ENCODE data around the gene RASA3. TPM values are rescaled to one million over a fixed set of nuclear protein-coding genes. Genes with fewer than 3 reads are reported as not detected.

Gene RASA3
- total RNA-seq, 1 experiment from 2014 or later = 18.6 TPM

DNA sequence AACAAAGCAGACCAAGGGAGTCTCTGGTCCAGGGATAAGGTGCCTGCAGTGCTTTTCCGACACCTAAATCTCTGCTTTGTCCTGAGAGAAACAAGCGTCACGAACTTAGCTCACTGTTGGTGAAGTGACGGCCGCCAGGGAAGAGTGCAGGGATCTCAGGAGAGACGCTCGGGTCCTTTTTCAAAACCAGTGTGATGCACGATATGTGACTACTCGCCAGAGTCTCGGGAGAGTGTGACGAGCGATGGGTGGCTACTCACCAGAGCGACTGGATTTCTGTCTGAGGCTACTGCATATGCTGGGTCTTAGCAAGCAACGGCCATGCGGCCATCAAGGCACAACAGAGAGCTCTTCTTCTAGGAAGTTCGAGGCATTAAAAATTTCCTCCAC, 30.1 kb upstream of the RASA3 start:
- H3K4me2 ChIP-seq (ENCODE audit: low read length) = no peak overlapping the region
- no peak overlapping the region for H2AFZ ChIP-seq (ENCODE audit: low read depth, low read length, poor library complexity, severe bottlenecking)
- no peaks in the 10 kb centered on the region for H3K36me3 ChIP-seq (ENCODE audit: control insufficient read depth in 1 of 2, insufficient read depth in 2 of 2, low read length in 2 of 2)
- no peaks in the 10 kb centered on the region for H3K9me2 ChIP-seq (ENCODE audit: insufficient read depth)
- peaks cover 18% of the 10 kb centered on the region; the same call in 1 of the 2 replicates for H3K27me3 ChIP-seq (ENCODE audit: insufficient read depth, low read length)
- TF ChIP-seq SIN3A (IDR thresholded peaks at IDR 0.05; ENCODE audit: low read depth) = no peak
- no peaks in the 10 kb centered on the region for H3K4me1 ChIP-seq (ENCODE audit: control insufficient read depth in 1 of 2, insufficient read depth in 2 of 2, low read length in 2 of 2)
- intact Hi-C loops (cut with micrococcal nuclease) = no loop called here
- ATAC-seq (no peak), DNase-seq (ENCODE audit: low read depth, low spot score) (no peak)
- H3K9me3 ChIP-seq (ENCODE audit: control insufficient read depth in 1 of 2, insufficient read depth in 1 of 2, low read depth in 1 of 2, low read length in 2 of 2) = no peaks in the 10 kb centered on the region
- RAD21 ChIA-PET (ENCODE audit: low non-redundant PET in 1 of 2, low total read pairs in 2 of 2, uncharacterized antibody in 2 of 2, unreplicated experiment in 2 of 2) = no interaction called here
- CTCF ChIA-PET = interaction anchor here (1.4 kb wide), 1 partner anchor 11 kb away, joined by 3 read pairs; no protein-coding TSS in a partner anchor
- H3K79me2 ChIP-seq (ENCODE audit: insufficient read depth, low read length) = no peaks in the 10 kb centered on the region
- H4K20me1 ChIP-seq (ENCODE audit: insufficient read depth) = no peaks in the 10 kb centered on the region
- POLR2A ChIA-PET = no interaction called here
- H3K4me3 ChIP-seq (replicated peaks in 1 of 2; ENCODE audit: low read depth in 1 of 2, low read length in 2 of 2) = no peak overlapping the region
- H3K9ac ChIP-seq (ENCODE audit: low read length) = no peak overlapping the region
- H3K27ac ChIP-seq (ENCODE audit: low read depth, low read length) = no peak overlapping the region
- no TSS peak for BruUV-seq (replicated peaks)

DNA sequence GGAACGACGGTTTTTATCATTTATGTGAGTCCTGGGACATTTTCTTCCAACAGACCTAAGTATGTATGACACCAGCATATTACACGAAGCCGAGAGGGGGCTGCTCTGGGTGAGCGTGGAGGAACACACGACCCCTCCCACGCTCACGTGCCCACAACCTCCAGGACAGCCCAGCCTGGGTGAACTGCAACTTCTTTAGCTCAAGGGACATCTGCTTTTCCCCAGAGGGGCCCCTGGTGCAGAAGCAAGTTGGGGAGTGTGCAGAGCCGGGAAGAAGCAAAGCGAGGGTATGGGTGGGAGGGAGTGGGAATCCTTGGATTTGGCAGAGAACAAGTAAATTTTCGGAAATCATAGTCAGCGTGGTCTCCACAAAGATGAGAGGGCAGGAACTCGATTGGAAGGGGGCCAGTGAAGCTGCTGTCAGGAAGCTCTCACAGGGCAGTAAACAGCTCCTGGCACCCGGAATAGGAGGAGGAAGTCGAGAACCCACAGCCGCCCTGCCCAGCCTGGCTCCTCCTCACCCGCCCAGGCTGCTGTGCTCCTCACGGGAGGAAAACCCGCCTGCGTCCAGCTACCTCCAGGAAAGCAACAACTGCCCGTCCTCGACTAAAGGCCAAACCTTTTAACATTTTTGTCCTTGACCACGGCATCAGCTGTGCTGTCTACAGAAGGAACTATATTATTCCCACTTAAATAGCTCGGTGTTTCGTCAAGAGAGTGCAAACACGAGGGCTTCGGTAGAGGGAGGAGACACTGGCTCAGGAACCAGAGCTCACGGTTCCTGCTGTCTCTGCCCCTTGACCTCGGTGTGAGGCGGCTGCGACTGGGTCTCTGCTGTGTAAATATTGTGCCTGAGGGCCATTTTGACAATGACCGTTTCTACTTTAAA, 29.5 kb upstream of the RASA3 start:
- ChIA-PET CTCF (interaction anchor here (1.4 kb wide), 1 partner anchor 10 kb away, joined by 3 read pairs; no protein-coding TSS in a partner anchor), RAD21 (ENCODE audit: low non-redundant PET in 1 of 2, low total read pairs in 2 of 2, uncharacterized antibody in 2 of 2, unreplicated experiment in 2 of 2) (no interaction called here), POLR2A (no interaction called here)
- Histone ChIP-seq H4K20me1 (ENCODE audit: insufficient read depth) (no peaks in the 10 kb centered on the region), H3K9ac (ENCODE audit: low read length) (no peak overlapping the region), H3K27me3 (ENCODE audit: insufficient read depth, low read length) (peaks cover 18% of the 10 kb centered on the region; the same call in 1 of the 2 replicates), H3K4me1 (ENCODE audit: control insufficient read depth in 1 of 2, insufficient read depth in 2 of 2, low read length in 2 of 2) (peaks cover 0 to 4% of the 10 kb centered on the region in 2 experiments; a peak in 2 of 4 replicates), H3K4me2 (ENCODE audit: low read length) (no peak overlapping the region), H3K9me2 (ENCODE audit: insufficient read depth) (no peaks in the 10 kb centered on the region), H3K36me3 (ENCODE audit: control insufficient read depth in 1 of 2, insufficient read depth in 2 of 2, low read length in 2 of 2) (no peaks in the 10 kb centered on the region), H2AFZ (ENCODE audit: low read depth, low read length, poor library complexity, severe bottlenecking) (no peak overlapping the region), H3K27ac (ENCODE audit: low read depth, low read length) (no peak overlapping the region), H3K4me3 (replicated peaks in 1 of 2; ENCODE audit: low read depth in 1 of 2, low read length in 2 of 2) (no peak overlapping the region), H3K9me3 (ENCODE audit: control insufficient read depth in 1 of 2, insufficient read depth in 1 of 2, low read depth in 1 of 2, low read length in 2 of 2) (no peaks in the 10 kb centered on the region), H3K79me2 (ENCODE audit: insufficient read depth, low read length) (no peaks in the 10 kb centered on the region)
- ATAC-seq = no peak
- DNase-seq (ENCODE audit: low read depth, low spot score) = no peak
- intact Hi-C loops (cut with micrococcal nuclease) = no loop called here
- no peak for TF ChIP-seq POLR2A (IDR thresholded peaks at IDR 0.05; ENCODE audit: borderline replicate concordance, extremely low read depth, insufficient read depth, insufficient read length)
- TF ChIP-seq, protein P1, sequence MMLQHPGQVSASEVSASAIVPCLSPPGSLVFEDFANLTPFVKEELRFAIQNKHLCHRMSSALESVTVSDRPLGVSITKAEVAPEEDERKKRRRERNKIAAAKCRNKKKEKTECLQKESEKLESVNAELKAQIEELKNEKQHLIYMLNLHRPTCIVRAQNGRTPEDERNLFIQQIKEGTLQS (IDR thresholded peaks at IDR 0.05) = no peak
- no peak for TF ChIP-seq SP1 (IDR thresholded peaks at IDR 0.05; ENCODE audit: low read depth)
- BruUV-seq (replicated peaks) = no TSS peak

All from HCT116 (cell line).